Measurements from ENCODE around the gene PPIL1. TPM values are rescaled to one million over a fixed set of nuclear protein-coding genes. Genes with fewer than 3 reads are reported as not detected.
"Not testable (repeated sequence)": the region's sequence is repeated elsewhere in the genome, so short reads cannot be mapped to it uniquely, and the experiment has no call there.

The PPIL1 gene
- total and polyA plus RNA-seq, 3 experiments from 2014 or later: 23.3 to 68.8 (median 66.6) TPM

DNA sequence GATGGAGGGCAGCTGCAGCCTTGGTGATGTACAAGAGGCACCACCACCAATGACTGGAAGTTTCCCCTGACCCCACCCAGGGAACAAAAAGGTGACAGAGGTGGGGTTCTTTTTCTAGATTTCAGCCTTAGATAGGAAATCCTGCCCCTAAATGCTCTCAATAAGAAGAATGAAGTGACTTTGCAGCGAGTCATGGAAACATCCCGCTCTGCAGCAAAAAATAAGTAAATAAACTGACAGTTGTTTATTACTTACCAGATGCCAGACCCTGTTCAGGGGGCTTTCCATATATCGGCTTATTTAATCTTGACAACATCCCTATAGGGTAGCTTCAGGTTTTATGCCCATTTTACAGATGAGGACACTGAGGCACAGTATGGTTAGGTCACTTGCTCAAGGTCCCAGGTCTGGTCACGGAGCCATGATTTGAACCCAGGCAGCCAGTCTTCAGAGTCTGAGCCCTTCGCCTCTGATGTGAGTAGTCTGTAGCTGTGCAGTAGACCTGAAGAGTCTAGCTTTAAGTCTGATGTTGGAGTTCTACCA, 30.3 kb upstream of the PPIL1 start:
- Mint-ChIP-seq H3K27ac (peak overlapping the region in 1 of 8 donors; percentile 38), H3K9me3 (no peaks in the 10 kb centered on the region), H3K4me3 (no peak overlapping the region), H3K27me3 (no peaks in the 10 kb centered on the region), H3K36me3 (peaks cover 12 to 75% (median 21%) of the 10 kb centered on the region in 3 donors), H3K4me1 (peaks cover 4 to 21% (median 18%) of the 10 kb centered on the region in 3 donors)
- no peak overlapping the region for H3K4me3 ChIP-seq (ENCODE audit: low read length)
- POLR2A ChIA-PET: no interaction called here
- CTCF ChIA-PET: interaction anchor here (1.6 kb wide), 1 partner anchor 36 kb away, joined by 3 read pairs; no protein-coding TSS in a partner anchor
- DNase-seq: no peak
- no peaks in the 10 kb centered on the region for H3K4me1 ChIP-seq (ENCODE audit: insufficient read depth, low read length)
- peaks cover 25% of the 10 kb centered on the region for H3K36me3 ChIP-seq (ENCODE audit: insufficient read depth, low read length)
- no peak overlapping the region for H3K27ac ChIP-seq (ENCODE audit: low read depth, low read length)
- no peaks in the 10 kb centered on the region for H3K9me3 ChIP-seq (ENCODE audit: low read length)
- H3K27me3 ChIP-seq (ENCODE audit: insufficient read depth, low read length, poor library complexity, severe bottlenecking): no peaks in the 10 kb centered on the region

DNA sequence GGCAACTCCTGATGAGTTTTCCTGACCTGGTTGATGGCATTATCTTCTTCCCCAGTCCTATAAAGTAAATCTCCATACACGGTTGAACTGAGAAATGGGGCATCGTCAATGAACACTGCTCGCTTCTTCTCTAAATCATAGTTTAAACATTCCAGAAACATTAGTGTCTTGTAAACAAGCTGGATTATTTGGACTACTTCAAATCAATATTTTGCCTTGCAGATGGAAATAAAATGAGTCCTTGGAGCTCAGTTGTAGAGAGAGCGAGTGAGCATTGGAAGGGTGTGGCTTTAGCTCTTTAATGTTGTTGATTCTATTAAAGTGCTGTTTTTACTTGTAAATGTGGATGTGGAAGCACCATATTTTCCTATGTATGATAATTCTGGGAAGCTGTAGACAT, 29.5 kb upstream of the PPIL1 start:
- peak overlapping the region in 2 of 8 donors; percentile 46 to 77 for H3K27ac Mint-ChIP-seq
- no peaks in the 10 kb centered on the region for H3K27me3 Mint-ChIP-seq
- H3K9me3 Mint-ChIP-seq: no peaks in the 10 kb centered on the region
- no peaks in the 10 kb centered on the region for H3K9me3 ChIP-seq (ENCODE audit: low read length)
- POLR2A ChIA-PET: no interaction called here
- H3K4me1 ChIP-seq (ENCODE audit: insufficient read depth, low read length): no peaks in the 10 kb centered on the region
- peaks cover 7 to 24% (median 22%) of the 10 kb centered on the region in 3 donors for H3K4me1 Mint-ChIP-seq
- no peak overlapping the region for H3K27ac ChIP-seq (ENCODE audit: low read depth, low read length)
- peaks cover 30% of the 10 kb centered on the region for H3K36me3 ChIP-seq (ENCODE audit: insufficient read depth, low read length)
- no peak for DNase-seq
- no peak overlapping the region for H3K4me3 ChIP-seq (ENCODE audit: low read length)
- no peak overlapping the region for H3K4me3 Mint-ChIP-seq
- no peaks in the 10 kb centered on the region for H3K27me3 ChIP-seq (ENCODE audit: insufficient read depth, low read length, poor library complexity, severe bottlenecking)
- CTCF ChIA-PET: interaction anchor here (0.9 to 1.6 kb wide), 2 partner anchors 35 to 114 kb away, joined by 3 read pairs; no protein-coding TSS in a partner anchor
- H3K36me3 Mint-ChIP-seq: peaks cover 12 to 76% (median 25%) of the 10 kb centered on the region in 3 donors

DNA sequence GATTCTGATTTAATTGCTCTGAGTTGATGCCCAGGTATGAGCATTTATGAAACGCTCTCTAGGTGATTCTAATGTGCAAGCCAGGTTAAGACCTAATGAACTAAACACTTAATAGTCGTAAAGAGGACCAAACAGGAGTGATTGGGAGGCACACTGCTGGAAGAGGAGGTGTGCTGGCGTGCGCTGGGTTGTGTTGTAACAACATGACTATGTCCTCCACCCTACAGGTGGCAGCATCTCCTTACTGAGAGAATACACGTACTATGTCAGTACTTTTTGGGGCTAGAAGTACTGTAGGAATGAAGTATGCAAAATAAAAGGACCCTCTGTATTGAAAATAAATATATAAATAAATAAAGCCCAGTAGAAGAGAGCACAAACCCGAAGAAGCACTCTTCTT, 23.0 kb upstream of the PPIL1 start:
- peak overlapping the region in 2 of 8 donors; percentile 1 to 65 for H3K27ac Mint-ChIP-seq
- peaks cover 0 to 65% (median 16%) of the 10 kb centered on the region in 3 donors for H3K36me3 Mint-ChIP-seq
- no peaks in the 10 kb centered on the region for H3K4me1 ChIP-seq (ENCODE audit: insufficient read depth, low read length)
- no peaks in the 10 kb centered on the region for H3K27me3 ChIP-seq (ENCODE audit: insufficient read depth, low read length, poor library complexity, severe bottlenecking)
- H3K9me3 ChIP-seq (ENCODE audit: low read length): no peaks in the 10 kb centered on the region
- H3K4me1 Mint-ChIP-seq: peaks cover 14 to 34% (median 23%) of the 10 kb centered on the region in 3 donors
- no peak overlapping the region for H3K4me3 Mint-ChIP-seq
- no peak for DNase-seq
- H3K27ac ChIP-seq (ENCODE audit: low read depth, low read length): no peak overlapping the region
- ChIA-PET POLR2A (interaction anchor here (0.6 to 0.7 kb wide), 2 partner anchors 69 to 1697 kb away, joined by 4 to 7 read pairs; no protein-coding TSS in a partner anchor), CTCF (interaction anchor here (0.8 kb wide), 2 partner anchors 40 to 120 kb away, joined by 3 read pairs; no protein-coding TSS in a partner anchor)
- H3K9me3 Mint-ChIP-seq: no peaks in the 10 kb centered on the region
- peaks cover 24% of the 10 kb centered on the region for H3K36me3 ChIP-seq (ENCODE audit: insufficient read depth, low read length)
- no peak overlapping the region for H3K4me3 ChIP-seq (ENCODE audit: low read length)
- no peaks in the 10 kb centered on the region for H3K27me3 Mint-ChIP-seq

DNA sequence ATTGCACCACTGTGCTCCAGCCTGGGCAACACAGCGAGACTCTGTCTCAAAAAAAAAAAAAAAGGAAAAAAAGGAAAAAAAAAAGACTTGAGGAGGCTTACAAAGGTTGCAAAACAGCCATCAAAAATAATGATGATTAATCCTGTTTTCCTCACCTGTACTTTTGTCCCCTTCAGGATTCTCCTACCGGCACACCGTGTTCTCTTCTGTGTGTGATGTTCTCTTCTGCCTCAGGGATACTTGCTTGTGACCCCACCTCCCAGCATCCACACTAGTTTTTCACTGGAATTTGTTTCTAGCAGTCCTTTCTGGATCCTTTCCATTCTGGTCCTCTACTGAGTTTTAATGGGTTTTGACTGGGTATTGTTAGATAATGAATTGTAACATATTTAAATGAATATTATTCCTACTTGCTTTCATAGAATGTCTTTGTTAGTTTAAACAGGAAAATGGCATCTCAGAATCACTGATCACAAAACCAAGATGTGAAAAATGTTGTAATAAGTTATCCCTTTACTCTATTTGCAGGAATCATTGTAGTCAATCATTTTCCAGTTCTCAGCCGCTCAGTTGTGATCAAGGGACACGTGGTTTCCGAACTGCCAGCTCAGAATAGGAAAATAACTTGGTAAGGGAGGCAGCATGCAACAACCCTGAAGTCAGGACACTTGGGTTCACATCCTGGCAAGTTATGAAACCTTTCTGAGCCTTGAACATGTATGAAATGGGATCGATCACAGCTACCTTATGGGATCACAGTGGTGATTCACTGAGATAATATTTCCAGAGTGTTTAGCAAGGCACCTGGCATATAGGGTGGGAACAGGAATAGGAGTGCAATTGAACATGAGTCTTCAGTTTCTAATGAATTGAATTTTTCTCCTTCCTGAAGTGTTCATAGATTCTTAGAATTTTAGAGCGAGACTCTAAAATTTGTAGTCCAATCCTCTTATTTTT, 19.7 kb upstream of the PPIL1 start:
- H3K4me1 Mint-ChIP-seq: peaks cover 13 to 50% (median 38%) of the 10 kb centered on the region in 3 donors
- peaks cover 13% of the 10 kb centered on the region for H3K36me3 ChIP-seq (ENCODE audit: insufficient read depth, low read length)
- no peaks in the 10 kb centered on the region for H3K27me3 ChIP-seq (ENCODE audit: insufficient read depth, low read length, poor library complexity, severe bottlenecking)
- H3K27ac ChIP-seq (ENCODE audit: low read depth, low read length): no peak overlapping the region
- no peaks in the 10 kb centered on the region for H3K9me3 ChIP-seq (ENCODE audit: low read length)
- H3K4me3 ChIP-seq (ENCODE audit: low read length): no peak overlapping the region
- no peaks in the 10 kb centered on the region for H3K9me3 Mint-ChIP-seq
- peaks cover 0 to 60% (median 13%) of the 10 kb centered on the region in 3 donors for H3K36me3 Mint-ChIP-seq
- no peak for DNase-seq
- ChIA-PET CTCF (interaction anchor here (1.7 to 2.0 kb wide), 2 partner anchors 9 to 123 kb away, joined by 4 to 6 read pairs; partner anchors contain the start of gene C6orf89), POLR2A (interaction anchor here (0.6 kb wide), 1 partner anchor 7 kb away, joined by 4 read pairs; no protein-coding TSS in a partner anchor)
- no peak overlapping the region for H3K4me3 Mint-ChIP-seq
- H3K4me1 ChIP-seq (ENCODE audit: insufficient read depth, low read length): peaks cover under 1% of the 10 kb centered on the region
- H3K27ac Mint-ChIP-seq: peak overlapping the region in 3 of 8 donors; percentile 11 to 70 (median 57)
- H3K27me3 Mint-ChIP-seq: no peaks in the 10 kb centered on the region

DNA sequence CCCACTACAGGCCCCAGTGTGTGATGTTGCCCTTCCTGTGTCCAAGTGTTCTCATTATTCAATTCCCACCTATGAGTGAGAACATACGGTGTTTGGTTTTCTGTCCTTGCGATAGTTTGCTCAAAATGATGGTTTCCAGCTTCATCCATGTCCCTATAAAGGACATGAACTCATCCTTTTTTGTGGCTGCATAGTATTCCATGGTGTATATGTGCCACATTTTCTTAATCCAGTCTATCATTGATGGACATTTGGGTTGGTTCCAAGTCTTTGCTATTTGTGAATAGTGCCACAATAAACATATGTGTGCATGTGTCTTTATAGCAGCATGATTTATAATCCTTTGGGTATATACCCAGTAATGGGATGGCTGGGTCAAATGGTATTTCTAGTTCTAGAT, 16.6 kb upstream of the PPIL1 start:
- POLR2A ChIA-PET; H3K27me3 ChIP-seq (ENCODE audit: insufficient read depth, low read length, poor library complexity, severe bottlenecking); H3K4me3 ChIP-seq (ENCODE audit: low read length); H3K9me3 ChIP-seq (ENCODE audit: low read length); H3K27me3 Mint-ChIP-seq; H3K4me3 Mint-ChIP-seq; H3K9me3 Mint-ChIP-seq; DNase-seq; H3K36me3 ChIP-seq (ENCODE audit: insufficient read depth, low read length); H3K27ac Mint-ChIP-seq; CTCF ChIA-PET; H3K27ac ChIP-seq (ENCODE audit: low read depth, low read length): not testable (repeated sequence)
- H3K4me1 Mint-ChIP-seq: peaks cover 28 to 69% (median 63%) of the 10 kb centered on the region in 3 donors
- peaks cover 0 to 41% (median 8%) of the 10 kb centered on the region in 3 donors for H3K36me3 Mint-ChIP-seq
- peaks cover 24% of the 10 kb centered on the region for H3K4me1 ChIP-seq (ENCODE audit: insufficient read depth, low read length)

DNA sequence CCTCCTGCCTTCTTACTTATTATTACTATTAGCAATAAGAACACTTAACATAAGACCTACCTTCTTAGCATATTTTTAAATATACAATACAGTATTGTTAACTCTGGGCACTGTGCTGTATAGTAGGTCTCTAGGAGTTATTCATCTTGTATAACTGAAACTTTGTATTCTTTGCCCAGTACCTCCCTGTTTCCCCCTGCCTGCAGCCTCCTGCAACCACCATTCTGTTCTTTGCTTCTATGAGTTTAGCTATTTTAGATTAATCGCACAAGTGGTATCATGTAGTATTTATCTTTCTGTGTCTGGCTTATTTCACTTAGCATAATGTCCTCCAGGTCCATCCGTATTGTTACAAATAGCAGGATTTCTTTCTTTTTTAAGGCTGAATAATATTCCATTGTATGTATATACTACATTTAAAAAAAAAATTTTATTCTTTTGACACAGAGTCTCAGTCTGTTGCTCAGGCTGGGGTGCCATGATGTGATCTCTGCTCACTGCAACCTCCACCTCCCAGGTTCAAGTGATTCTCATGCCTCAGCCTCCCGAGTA, 15.6 kb upstream of the PPIL1 start:
- peaks cover 34 to 67% (median 63%) of the 10 kb centered on the region in 3 donors for H3K4me1 Mint-ChIP-seq
- peak overlapping the region in 1 of 7 donors; percentile 49 for H3K4me3 Mint-ChIP-seq
- no peaks in the 10 kb centered on the region for H3K9me3 Mint-ChIP-seq
- Histone ChIP-seq H3K9me3 (ENCODE audit: low read length) (no peaks in the 10 kb centered on the region), H3K27ac (ENCODE audit: low read depth, low read length) (no peak overlapping the region), H3K4me1 (ENCODE audit: insufficient read depth, low read length) (peaks cover 28% of the 10 kb centered on the region), H3K27me3 (ENCODE audit: insufficient read depth, low read length, poor library complexity, severe bottlenecking) (no peaks in the 10 kb centered on the region), H3K4me3 (ENCODE audit: low read length) (no peak overlapping the region), H3K36me3 (ENCODE audit: insufficient read depth, low read length) (peaks cover 8% of the 10 kb centered on the region)
- ChIA-PET CTCF (interaction anchor here (1.6 to 2.5 kb wide), 2 partner anchors 11 to 128 kb away, joined by 3 to 12 read pairs; no protein-coding TSS in a partner anchor), POLR2A (no interaction called here)
- peaks cover 0 to 35% (median 7%) of the 10 kb centered on the region in 3 donors for H3K36me3 Mint-ChIP-seq
- no peaks in the 10 kb centered on the region for H3K27me3 Mint-ChIP-seq
- DNase-seq: no peak
- peak overlapping the region in 1 of 8 donors; percentile 7 for H3K27ac Mint-ChIP-seq

DNA sequence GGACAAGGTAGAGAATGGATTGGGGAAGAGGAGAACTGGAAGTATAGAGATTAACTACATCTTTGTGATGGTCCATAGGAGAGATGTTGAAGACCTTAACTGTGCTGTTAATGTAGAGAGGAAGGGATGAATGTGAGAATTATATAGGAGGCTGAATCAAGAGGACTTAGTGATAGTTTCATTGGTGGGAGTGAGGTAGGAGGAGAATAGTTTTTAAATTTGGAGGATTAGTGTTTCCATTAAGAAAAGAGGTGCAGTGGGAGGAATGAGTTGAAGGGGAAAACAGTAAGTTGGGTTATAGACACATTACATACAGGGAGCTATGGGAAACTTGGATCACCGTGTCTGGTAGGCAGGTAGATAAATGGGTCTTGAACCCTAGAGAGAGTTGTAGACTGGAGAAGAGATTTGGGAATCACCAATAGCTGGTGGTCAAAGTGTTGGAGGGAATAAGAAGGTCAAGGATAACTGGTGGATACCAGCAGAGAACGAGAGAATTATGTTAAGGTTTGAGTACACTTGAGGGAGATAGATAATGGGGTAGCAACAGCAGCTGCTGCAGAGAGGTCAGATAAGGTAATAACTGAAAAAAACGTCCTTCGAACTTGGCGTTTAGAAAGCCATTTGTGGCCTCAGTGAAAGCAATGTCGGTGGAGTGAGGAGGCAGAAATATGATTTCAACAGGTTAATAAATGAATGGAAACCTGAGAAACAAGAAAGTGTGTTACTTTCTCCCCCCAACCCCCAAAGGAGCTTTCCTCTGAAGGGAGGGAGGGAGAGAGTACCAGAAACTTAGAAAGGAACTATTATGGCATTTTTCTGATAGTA, 14.3 kb upstream of the PPIL1 start:
- no peak for DNase-seq
- Histone ChIP-seq H3K36me3 (ENCODE audit: insufficient read depth, low read length) (no peaks in the 10 kb centered on the region), H3K9me3 (ENCODE audit: low read length) (no peaks in the 10 kb centered on the region), H3K27ac (ENCODE audit: low read depth, low read length) (peak overlapping the region; percentile 82), H3K4me3 (ENCODE audit: low read length) (no peak overlapping the region), H3K4me1 (ENCODE audit: insufficient read depth, low read length) (peaks cover 34% of the 10 kb centered on the region), H3K27me3 (ENCODE audit: insufficient read depth, low read length, poor library complexity, severe bottlenecking) (no peaks in the 10 kb centered on the region)
- Mint-ChIP-seq H3K4me1 (peaks cover 32 to 61% (median 60%) of the 10 kb centered on the region in 3 donors), H3K27ac (peak overlapping the region in 7 of 8 donors; percentile 6 to 72 (median 53)), H3K4me3 (peak overlapping the region in 2 of 7 donors; percentile 3 to 49), H3K9me3 (no peaks in the 10 kb centered on the region), H3K36me3 (peaks cover 0 to 23% (median 5%) of the 10 kb centered on the region in 3 donors), H3K27me3 (no peaks in the 10 kb centered on the region)
- POLR2A ChIA-PET: interaction anchor here (0.6 to 1.1 kb wide), 2 partner anchors 14 to 83 kb away, joined by 4 to 5 read pairs; no protein-coding TSS in a partner anchor
- CTCF ChIA-PET: interaction anchor here (0.7 to 2.5 kb wide), 4 partner anchors 10 to 129 kb away, joined by 3 to 12 read pairs (median 4); partner anchors contain the start of gene PPIL1
